ENCODE data around the gene ABCA12.

GRCh38 chr2:214966420-214966819, 172.0 kb downstream of the ABCA12 start:
- TF ChIP-seq SP1 (IDR thresholded peaks at IDR 0.05) (no peak), ELF4 (IDR thresholded peaks at IDR 0.05) (no peak)

All from HEK293T (cell line).